SKM-1 treated with dmso at 0.1 percent for 144 hours (cell line): ENCODE results near the gene NECTIN1.

Source experiments
- DNase-seq: peaks from one replicate; lab custom pipeline; 2025; ENCODE audit not compliant: unreplicated experiment; lab: John Stamatoyannopoulos, UW

The NECTIN1 gene, protein sequence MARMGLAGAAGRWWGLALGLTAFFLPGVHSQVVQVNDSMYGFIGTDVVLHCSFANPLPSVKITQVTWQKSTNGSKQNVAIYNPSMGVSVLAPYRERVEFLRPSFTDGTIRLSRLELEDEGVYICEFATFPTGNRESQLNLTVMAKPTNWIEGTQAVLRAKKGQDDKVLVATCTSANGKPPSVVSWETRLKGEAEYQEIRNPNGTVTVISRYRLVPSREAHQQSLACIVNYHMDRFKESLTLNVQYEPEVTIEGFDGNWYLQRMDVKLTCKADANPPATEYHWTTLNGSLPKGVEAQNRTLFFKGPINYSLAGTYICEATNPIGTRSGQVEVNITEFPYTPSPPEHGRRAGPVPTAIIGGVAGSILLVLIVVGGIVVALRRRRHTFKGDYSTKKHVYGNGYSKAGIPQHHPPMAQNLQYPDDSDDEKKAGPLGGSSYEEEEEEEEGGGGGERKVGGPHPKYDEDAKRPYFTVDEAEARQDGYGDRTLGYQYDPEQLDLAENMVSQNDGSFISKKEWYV

GRCh38 chr11:119728651-119729580 is at the start of gene NECTIN1:
TSS of gene NECTIN1 (minus strand) at chr11:119729200. CDS start at chr11:119728553, 647 bp downstream.
- DNase-seq: peak; percentile 80

DNA sequence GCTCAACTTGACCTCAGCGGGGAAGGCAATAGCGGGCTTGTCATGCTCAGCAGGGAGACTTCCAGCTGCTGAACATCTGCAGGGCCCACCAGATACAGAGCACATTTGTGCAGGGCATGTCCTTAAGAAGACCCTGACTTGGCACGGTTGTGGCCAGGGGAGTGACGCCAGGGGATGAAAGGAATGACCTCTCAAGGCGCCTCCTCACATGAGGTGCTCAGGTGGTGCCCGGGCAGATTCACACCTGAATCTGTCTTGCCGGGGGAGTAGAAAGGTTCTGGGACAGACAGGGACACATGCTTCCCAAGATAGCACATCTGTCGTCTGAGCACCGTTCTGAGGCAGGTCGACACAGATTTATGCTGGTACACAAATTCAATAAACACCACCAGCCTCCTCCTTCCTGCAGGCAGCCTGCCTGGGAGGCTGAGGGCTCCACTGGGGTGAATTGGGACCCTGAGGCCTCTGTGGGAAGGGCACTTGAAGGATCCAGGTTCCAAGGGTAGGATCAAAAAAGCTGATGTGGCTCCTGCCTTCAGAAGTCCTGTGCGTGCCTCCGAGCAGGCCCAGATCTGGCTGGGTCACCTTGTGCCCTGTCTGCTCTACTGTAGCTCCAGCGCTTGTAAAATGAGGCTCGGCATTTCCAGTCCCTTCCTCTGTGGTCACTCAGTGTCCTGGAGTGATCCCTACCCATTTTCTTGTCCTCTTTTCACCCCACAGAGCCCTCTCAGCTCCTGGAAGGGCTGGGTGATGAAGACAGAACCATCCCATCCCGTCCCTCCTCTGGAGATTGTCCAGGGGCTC is 49.6 kb upstream of the NECTIN1 start:
- no peak for DNase-seq

DNA sequence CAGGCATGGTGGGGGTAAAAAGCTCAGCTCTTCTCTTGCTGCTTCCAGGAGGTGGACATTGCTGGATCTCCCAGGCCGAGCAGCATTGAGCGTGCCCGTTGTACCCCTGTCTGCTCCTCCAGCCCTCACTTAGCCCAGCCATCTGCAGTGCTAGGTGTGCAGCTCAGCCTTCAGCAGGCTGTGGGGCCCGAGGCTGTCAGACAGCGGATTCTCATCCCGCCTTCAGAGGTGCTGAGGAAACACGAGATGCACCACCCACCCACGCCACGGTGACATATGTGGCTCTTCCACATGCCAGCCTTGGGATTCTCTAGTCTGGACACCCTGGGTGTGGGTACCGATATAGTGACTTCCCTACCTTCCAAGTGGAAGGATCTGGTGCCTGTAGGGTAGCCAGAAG is 48.9 kb upstream of the NECTIN1 start:
- no peak for DNase-seq

DNA sequence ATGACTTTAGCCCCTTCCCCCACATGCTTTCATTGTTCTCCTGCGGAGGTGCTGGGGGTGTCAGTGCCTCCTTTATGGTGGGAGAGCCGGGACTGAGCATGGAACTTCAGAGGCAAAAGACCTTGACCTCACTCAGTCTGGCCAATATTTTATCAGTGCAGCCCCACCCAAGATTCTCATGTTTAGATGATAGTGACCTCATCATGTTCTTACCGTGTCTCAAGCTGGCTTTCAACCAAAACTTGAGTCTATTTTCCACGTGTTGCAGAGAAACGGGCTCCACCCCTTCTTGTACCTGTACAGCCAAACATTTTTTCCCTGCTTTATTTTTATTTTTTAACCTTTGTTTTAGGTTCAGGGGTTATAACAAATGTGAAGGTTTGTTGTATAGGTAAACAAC is 47.7 kb upstream of the NECTIN1 start:
- DNase-seq: no peak

DNA sequence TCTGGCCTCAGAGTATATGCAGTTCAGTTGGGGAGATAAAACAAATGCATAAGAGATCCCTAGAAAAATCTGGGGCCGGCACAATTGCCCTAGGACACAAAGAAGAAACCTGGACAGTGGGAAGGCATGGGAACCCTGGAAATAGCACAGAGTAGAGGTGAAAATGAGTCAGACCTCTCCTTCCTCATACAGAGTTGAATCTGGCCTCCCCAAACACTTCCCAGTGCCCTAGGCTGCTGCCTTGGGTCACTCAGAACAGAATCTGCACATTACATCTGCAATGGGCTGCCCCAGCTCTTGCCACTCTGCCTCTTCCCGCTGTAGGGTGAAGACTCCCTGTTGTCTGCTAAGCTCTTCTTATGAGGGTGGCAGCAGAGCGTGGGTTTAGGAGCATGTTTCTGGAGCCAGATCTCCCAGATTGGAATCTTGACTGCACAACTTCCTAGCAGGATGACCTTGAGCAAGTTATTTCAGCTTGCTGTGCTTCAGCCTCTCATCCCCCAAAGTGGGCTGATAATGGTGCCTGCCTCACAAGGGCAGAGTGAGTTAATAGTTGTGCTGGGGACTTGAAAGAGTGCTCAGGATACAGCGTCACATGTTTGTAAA is 47.1 kb upstream of the NECTIN1 start:
- DNase-seq: no peak

DNA sequence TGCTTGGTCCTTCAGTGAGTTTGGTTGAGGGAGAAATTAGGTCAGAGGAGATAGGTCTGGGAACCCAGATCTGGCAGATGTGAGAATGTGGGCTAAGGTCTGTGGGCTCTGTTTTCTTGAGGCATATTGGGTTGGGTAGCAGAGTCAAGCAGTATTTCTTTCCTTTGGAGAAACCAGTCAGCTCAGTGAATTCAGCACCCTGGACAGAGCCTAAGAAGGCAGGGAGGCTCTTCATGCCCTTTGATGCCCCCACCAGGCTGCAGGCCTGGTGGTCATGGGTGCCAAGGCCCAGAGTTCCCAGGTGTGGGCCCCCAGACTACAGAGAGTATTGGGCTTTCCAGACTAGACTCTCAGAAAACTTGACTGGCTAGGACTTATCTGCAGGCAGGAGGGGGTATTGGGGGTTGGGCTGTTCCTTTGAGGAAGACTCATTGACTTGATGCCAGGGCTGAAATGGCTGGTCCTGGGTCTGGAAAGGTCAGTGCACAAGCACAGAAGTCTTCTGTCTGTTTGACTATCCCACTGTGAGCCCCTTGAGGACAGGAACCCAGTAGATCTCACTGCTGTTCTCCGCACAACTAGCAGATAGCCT is 45.3 kb upstream of the NECTIN1 start:
- no peak for DNase-seq

DNA sequence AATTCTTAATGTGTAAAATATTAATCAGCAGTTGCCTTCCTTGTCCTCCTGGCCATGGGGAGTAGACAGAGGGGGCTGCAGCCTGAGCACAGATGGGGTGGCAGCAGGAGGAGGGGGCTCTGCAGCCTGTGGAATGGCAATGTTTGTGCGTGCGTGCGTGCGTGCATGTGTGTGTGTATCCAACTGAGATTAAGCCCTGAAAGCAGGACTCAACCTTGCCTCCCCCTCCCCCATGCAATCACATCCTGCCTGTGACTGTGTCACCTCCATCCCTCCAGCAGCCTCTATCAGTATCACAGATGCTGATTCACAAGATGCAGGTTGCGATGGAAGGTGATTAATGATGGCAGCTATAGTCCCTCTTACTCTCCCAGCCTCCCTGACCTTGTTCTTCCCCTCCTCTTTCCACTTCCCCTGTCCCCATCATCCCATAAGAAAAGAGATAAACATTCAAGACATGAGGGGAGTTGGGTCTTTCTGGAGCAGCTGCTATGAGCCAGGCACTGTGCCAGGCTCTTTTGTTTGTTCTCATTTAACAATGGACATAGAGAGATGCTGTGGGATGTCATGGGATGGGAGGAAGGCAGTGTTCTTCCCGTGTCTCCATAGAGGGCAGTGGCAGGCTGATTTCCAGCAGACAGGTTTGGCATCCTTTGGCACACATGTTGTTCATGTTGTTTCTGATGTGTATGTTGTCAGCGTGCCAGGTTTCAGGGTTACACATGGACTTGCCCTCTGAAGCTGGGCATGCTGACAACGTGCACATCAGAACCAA is 43.8 kb upstream of the NECTIN1 start:
- DNase-seq: no peak

DNA sequence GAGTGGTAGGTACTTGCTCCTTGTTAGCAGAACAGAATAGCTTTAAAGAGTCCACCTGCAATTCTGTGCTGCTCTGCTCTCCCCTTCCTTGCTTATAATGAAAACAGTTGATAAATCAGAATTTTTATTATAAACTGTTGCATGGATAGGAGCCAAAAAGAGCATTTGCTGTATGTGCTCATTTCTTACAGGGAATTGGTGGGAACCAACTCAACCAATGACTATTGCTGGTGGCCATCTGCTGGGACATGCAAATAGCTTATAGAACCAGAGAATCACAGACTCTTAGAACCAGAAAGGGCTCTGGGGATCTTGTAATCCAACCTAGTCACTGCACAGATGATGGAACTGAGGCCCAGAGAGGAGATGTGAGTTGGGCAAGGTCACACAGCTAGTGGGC is 43.1 kb upstream of the NECTIN1 start:
- no peak for DNase-seq

GRCh38 chr11:119771172-119771770 is 42.3 kb upstream of the NECTIN1 start:
- DNase-seq: no peak

DNA sequence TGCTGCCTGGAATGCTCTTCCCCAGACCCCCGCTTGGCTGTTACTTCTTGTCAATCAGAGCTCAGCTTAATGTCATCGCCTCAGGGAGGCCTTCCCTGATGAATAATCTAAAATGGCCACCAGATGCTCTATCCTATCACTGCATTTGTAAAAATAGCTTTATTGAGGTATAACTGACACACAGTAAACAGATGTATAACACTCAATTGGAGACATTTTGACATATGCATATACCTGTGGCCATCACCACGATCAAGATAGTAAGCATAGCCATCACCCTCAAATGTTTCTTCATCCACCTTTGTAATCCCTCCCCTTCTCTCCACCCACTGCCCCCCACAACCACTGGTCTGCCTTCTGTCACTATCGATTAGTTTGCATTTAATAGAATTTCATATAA is 36.6 kb upstream of the NECTIN1 start:
- DNase-seq: no peak

DNA sequence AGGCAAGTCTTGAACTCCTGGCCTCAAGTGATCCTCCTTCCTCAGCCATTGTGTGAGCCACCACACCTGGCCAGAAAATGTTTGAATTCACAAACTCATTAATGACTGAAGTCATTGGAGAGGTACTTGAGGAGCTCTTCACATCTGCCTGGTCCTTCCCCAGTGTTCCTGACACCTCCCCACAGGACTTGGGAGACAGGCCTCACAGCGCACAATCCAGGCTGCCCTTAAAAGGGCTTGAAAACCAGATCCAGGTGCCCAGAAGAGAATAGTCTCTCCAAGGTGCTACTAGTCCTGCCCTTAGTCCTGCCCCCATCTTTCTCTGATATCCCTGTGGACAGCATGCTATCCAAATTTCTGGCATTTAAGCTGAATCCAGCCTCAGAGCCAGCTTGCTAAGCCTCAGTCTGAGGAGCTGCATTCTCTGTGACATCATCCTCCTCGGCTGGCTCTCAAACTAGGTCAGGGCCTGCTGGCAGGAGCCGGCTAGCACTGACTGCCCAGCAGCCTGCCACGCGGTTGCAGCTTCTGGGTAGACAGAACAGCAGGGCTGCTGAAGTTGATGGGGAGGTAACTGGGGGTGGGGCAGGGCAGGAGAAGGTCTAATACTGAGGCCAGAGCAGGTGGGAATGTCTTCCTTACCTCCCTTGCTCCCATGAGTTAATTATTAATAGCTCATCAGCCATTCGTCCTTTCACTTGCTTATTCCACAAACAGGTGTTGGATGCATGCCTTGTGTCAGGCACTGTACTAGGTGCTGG is 35.3 kb upstream of the NECTIN1 start:
- no peak for DNase-seq

GRCh38 chr11:119763071-119763728 is 34.2 kb upstream of the NECTIN1 start:
- DNase-seq: no peak

DNA sequence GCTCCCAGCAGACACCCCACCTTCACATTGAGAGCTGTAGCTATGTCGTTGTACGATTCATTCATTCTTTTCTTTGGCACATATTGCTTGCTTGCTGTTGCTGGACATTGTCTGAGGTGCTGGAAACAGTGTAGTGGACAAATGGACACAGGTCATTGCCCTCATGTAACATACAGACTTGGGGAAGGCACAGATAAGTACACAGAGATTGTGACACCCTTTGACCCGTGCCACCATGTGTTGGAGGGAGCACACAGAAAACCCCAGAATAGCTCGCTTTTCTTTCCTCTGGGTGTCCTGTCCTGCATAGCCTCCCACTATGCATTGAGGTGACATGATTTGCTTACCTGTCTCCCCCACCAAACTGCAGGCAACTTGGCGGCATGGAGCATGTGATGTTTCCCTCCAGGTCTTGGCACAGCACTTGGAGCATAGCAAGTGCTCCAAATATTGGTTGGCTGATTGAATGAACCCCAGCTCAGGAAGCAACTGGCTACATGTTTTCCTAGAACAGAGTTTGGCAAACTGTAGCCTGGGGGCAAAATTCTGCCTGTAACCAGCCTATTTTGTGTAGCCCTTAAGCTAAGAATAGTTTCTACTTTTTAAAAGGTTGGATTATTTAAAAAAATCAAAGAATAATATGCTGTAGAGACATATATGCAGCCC is 30.9 kb upstream of the NECTIN1 start:
- DNase-seq: no peak

DNA sequence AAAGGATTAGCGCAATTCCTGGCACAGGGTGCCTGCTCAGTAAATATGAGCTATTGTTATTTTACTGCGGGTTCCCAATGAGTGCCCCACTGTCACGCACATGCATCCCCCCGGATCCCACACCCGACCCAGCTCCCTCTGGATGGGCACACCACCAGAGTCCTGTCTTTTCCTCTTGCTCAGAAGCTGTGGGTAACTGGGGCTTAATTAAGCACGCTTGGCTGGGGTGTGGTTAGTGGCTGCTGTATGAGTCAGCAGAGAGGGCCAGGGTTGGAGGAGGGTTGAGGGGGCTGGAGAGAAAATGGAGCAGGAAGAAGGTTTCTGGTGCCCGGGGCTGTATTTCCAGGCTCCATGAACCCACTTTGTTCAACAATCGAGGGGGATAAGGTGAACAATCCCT is 30.3 kb upstream of the NECTIN1 start:
- peak; percentile 29 for DNase-seq

GRCh38 chr11:119758291-119758690 is 29.3 kb upstream of the NECTIN1 start:
- DNase-seq: no peak

GRCh38 chr11:119757378-119757777 is 28.4 kb upstream of the NECTIN1 start:
- DNase-seq: no peak

DNA sequence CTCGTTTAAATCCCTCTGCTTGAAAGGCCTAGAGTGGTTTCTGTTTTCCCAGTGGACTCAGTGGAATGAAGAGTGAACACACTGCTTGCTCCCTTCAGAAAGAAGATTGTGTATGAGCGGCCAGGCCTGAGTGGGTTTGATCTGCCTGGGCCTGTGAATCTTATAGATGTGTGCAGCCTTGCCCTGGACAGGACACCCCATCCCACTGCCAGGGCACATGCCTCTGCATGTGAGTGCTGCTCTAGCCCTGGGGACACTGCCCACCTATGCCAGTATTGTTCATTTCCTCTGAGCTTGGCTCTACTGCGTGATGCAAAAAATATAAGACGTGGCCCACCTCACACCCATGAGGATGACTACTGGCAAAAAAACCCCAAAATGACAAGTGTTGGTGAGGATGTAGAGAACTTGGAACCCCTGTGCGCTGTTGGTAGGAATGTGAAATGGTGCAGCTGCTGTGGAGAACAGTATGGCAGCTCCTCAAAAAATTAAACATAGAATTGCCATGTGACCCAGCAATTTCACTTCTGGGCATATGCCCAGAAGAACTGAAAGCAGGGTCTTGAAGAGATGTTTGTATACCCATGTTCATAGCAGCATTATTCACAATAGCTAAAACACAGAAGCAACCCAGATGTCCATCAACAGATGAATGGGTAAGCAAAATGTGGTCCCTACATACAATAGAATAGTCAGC is 27.3 kb upstream of the NECTIN1 start:
- no peak for DNase-seq
